Subcutaneous abdominal adipose tissue (tissue), 5 donors: ENCODE data around the gene NOP9.

Source experiments
- H3K27ac ChIP-seq: one replicate; pipeline ENCODE4 v1.7.0; 2013; ENCODE audit warnings: low read depth, mild to moderate bottlenecking, inconsistent platforms, low read length, moderate library complexity
- H3K27me3 ChIP-seq, 5 donors: one replicate each; pipeline ENCODE4 v1.7.0; 2013; ENCODE audit warnings: low read length in 5 of 5, inconsistent platforms in 1 of 5; ENCODE audit not compliant: control insufficient read depth in 5 of 5, insufficient read depth in 4 of 5
- H3K36me3 ChIP-seq, 5 donors: one replicate each; pipeline ENCODE4 v1.7.0; 2013; ENCODE audit warnings: low read length in 5 of 5; ENCODE audit not compliant: control insufficient read depth in 5 of 5, insufficient read depth in 5 of 5
- H3K4me1 ChIP-seq, 5 donors: one replicate each; pipeline ENCODE4 v1.7.0; 2013; ENCODE audit warnings: low read length in 5 of 5, mild to moderate bottlenecking in 3 of 5, moderate library complexity in 1 of 5; ENCODE audit not compliant: control insufficient read depth in 5 of 5, insufficient read depth in 5 of 5
- H3K4me3 ChIP-seq, 5 donors: one replicate each; pipeline ENCODE4 v1.7.0; 2013; ENCODE audit warnings: low read length in 5 of 5, low read depth in 1 of 5
- H3K9ac ChIP-seq, 5 donors: one replicate each; pipeline ENCODE4 v1.7.0; 2013; ENCODE audit warnings: low read length in 5 of 5, mild to moderate bottlenecking in 4 of 5, moderate library complexity in 3 of 5
- H3K9me3 ChIP-seq, 5 donors: one replicate each; pipeline ENCODE4 v1.7.0; 2013; ENCODE audit warnings: low read length in 5 of 5; ENCODE audit not compliant: control insufficient read depth in 5 of 5
- donor health status: healthy.
- donor health status: healthy.
- donor health status: healthy.
- donor health status: healthy.
- donor health status: healthy.

NOP9 gene

DNA sequence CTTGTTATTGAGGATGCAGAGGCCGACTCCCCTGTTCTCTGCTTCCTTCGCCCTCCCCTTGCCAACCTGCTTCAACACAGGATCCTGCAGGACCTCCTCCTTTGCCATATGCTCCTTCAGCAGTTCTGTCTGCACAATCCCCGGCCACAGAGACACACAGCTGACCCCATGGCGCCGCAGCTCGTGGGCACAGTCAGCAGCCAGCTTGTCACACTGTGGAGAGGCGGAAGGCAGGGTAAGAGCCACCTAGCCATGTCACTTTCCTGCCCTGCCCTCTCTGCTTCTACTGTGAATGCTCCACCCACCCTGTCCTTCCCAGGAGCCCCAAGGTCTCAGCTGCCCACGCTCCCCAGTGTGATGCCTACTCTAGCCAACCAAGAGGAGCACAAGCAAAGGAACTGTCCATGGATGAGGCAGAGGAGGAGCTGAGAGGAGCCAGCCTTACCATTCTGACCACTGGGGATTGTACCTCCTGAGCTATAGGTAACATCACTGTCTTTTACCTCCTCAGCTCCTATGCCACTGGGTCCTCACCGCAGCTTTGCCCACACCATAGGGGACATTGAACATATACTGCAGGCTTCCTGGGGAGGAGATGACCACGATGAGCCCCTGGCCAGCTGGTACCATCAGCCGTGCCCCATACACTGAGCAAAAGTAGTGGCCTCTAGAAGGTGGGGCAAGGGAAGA, 7.4 kb upstream of the NOP9 start:
- H3K27ac ChIP-seq, result no peak overlapping the region
- H3K4me3 ChIP-seq, result no peak overlapping the region
- no peaks in the 10 kb centered on the region for H3K9me3 ChIP-seq
- H3K4me1 ChIP-seq, result peaks cover 3 to 10% (median 7%) of the 10 kb centered on the region in 5 donors
- no peak overlapping the region for H3K9ac ChIP-seq
- H3K27me3 ChIP-seq, result no peaks in the 10 kb centered on the region
- H3K36me3 ChIP-seq, result peaks cover 0 to 55% (median 49%) of the 10 kb centered on the region in 5 donors

DNA sequence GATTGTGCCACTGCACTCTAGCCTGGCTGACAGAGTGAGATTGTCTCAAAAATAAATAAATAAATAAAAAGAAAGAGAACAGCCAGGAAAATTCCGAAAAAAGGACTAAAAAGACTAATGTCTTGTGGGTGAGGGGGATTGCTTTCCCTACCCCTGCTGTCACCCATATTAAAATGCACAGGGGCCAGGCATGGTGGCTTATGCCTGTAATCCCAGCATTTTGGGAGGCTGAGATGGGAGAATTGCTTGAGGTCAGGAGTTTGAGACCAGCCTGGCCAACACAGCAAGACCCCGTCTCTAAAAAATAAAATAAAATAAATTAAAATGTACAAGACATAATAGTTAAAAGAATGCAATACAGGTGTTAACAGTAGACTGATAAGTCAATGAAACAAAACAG, 6.1 kb upstream of the NOP9 start:
- H3K36me3 ChIP-seq, result peaks cover 0 to 55% (median 49%) of the 10 kb centered on the region in 5 donors
- no peak overlapping the region for H3K27ac ChIP-seq
- H3K27me3 ChIP-seq, result no peaks in the 10 kb centered on the region
- no peak overlapping the region for H3K9ac ChIP-seq
- H3K4me1 ChIP-seq, result peaks cover 3 to 16% (median 9%) of the 10 kb centered on the region in 5 donors
- H3K9me3 ChIP-seq, result no peaks in the 10 kb centered on the region
- no peak overlapping the region for H3K4me3 ChIP-seq

DNA sequence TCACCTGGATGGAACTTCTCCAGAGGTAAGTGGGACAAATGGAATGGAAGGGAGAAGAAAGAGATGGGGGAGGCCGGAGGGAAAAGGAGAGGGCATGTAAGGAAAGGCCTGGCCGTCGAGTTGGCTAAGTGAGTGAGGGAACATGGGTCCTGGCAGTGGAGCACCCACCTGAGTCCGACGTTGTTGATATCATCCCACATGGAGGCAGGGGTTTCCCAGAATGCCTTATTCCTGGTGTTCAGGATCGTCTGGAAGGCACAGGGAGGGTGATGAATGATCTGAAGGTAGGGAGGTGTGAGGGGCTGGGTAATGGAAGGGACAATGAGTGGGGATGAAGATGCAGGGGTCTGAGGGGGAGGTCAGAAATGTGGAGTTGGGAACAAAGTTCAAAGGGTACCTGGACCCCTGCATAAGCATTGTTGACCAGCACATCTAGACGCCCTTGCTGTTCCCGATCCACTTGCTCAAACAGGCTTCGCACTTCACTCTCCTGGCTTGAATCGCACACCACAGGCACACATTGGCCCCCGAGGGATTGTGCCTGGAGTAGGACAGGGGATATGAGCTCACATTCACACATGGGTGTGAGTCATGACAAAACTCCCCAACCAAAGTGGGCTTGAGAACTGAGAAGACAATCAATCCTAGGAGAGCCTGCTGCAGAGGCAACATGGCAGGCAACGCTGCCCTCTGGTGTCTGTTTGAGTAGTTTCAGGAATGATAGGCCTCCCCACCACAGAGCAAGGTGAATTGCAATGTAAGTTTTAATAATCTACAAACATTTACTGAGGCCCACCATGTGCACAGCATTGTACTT, 3.1 kb upstream of the NOP9 start:
- peaks cover 0 to 34% (median 28%) of the 10 kb centered on the region in 5 donors for H3K36me3 ChIP-seq
- no peaks in the 10 kb centered on the region for H3K9me3 ChIP-seq
- H3K27me3 ChIP-seq, result no peaks in the 10 kb centered on the region
- H3K4me3 ChIP-seq, result peak overlapping the region in 1 of 5 donors; percentile 15
- H3K27ac ChIP-seq, result peak overlapping the region; percentile 38
- H3K4me1 ChIP-seq, result peaks cover 10 to 39% (median 33%) of the 10 kb centered on the region in 5 donors
- peak overlapping the region in 1 of 5 donors; percentile 56 for H3K9ac ChIP-seq

DNA sequence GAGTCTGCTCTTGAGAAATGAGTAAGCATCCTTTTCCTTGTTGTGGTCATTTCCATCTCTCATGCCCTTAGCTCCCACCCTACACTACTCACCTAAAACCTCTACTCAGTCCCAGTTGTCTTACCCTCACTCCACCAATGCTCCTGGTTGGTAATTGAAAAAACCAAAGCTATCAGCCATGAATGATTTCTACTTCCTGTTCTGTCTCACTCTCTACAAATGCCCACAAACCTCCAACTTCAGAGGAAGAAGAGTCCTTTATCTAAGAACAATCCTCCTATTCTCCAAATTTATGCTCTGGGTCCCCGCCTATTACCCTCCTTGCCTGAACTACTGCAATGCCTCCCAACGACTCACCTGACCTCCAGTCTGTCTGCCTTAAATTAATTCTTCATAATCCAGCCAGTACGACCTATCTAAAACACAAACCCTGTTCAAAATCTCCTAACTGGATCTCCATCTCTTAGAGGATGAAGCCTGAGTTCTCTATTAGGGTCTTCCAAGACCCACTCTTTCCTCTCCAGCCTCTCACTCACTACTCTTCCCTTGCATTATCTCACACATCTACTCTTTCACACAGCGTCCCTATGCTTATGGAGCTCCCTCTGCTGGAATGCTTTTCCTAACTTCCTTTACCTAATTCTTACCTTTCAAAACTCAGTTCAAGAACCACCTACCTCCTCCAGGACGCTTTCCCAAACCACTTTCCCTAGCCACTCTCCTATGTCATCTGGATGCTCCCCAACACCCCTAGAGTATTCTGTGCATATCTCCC, 2.3 kb upstream of the NOP9 start:
- H3K27me3 ChIP-seq, result no peaks in the 10 kb centered on the region
- H3K9ac ChIP-seq, result peak overlapping the region in 1 of 5 donors; percentile 7
- H3K27ac ChIP-seq, result peak overlapping the region; percentile 38
- H3K4me3 ChIP-seq, result no peak overlapping the region
- H3K4me1 ChIP-seq, result peaks cover 10 to 39% (median 33%) of the 10 kb centered on the region in 5 donors
- H3K9me3 ChIP-seq, result no peaks in the 10 kb centered on the region
- H3K36me3 ChIP-seq, result peaks cover 1 to 34% (median 28%) of the 10 kb centered on the region in 5 donors

DNA sequence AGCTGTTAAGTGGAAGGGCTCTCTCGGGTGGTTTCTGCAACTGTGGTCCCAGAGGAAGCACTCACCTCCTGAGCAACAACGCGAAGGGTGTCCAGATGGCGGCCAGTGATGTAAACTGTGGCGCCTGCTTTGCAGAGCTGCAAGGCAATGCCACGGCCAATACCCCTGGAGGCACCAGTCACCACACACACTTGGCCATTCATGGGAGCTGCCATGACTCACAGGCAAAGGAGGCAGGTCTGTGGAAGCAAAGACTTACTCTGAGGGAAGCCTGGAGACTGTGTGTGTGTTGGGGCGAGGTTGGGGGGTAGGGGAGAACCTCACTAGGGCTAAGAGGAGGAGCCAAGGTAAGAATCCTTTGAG, 777 bp upstream of the NOP9 start:
- Histone ChIP-seq H3K27me3 (no peaks in the 10 kb centered on the region), H3K36me3 (peaks cover 6 to 43% (median 39%) of the 10 kb centered on the region in 5 donors), H3K27ac (peak overlapping the region; percentile 84), H3K9ac (peak overlapping the region; percentile 44 to 94 (median 91)), H3K4me1 (peaks cover 10 to 39% (median 33%) of the 10 kb centered on the region in 5 donors), H3K9me3 (no peaks in the 10 kb centered on the region), H3K4me3 (peak overlapping the region; percentile 79 to 96 (median 91))

DNA sequence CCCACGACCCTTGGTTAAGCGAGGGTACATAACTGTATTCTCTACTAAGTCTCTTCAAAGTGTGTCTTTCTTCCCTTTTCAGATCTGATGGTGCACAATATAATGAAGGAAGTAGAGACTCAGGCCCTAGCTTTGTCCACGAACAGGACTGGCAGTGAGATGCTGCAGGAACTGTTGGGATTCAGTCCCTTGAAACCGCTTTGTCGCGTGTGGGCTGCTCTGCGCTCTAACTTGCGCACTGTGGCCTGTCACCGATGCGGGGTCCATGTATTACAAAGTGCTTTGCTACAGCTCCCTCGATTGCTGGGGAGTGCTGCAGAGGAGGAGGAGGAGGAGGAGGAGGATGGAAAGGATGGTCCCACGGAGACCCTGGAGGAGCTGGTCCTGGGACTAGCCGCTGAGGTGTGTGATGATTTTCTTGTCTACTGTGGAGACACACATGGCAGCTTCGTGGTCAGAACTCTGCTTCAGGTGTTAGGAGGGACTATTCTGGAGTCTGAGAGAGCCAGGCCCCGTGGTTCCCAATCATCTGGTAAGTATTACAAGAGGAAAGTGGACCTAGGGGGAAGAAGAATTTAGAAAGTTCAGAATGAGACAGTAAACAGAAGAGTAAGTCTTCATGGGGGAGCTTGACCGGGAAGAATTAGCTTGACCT, 803 bp downstream of the NOP9 start:
- H3K27ac ChIP-seq, result peak overlapping the region; percentile 84
- H3K9me3 ChIP-seq, result no peaks in the 10 kb centered on the region
- H3K9ac ChIP-seq, result peak overlapping the region; percentile 78 to 96 (median 92)
- peak overlapping the region; percentile 91 to 96 (median 95) for H3K4me3 ChIP-seq
- peaks cover 6 to 55% (median 52%) of the 10 kb centered on the region in 5 donors for H3K36me3 ChIP-seq
- no peaks in the 10 kb centered on the region for H3K27me3 ChIP-seq
- H3K4me1 ChIP-seq, result peaks cover 10 to 39% (median 33%) of the 10 kb centered on the region in 5 donors

DNA sequence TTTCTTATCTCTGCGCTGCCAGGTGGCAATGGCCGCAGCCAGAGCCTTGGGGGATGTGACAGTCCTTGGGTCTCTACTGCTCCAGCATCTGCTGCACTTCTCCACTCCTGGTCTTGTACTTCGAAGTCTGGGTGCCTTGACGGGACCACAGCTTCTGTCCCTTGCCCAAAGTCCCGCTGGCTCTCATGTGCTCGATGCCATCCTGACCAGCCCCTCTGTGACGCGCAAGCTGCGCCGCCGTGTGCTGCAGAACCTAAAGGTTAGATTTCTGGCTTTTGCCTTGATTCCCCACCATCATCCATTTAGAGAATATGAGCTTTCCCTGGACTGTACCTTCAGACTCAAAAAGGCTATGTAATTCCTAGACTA, 4.4 kb downstream of the NOP9 start:
- Histone ChIP-seq H3K4me3 (no peak overlapping the region), H3K9me3 (no peaks in the 10 kb centered on the region), H3K27ac (no peak overlapping the region), H3K27me3 (no peaks in the 10 kb centered on the region), H3K4me1 (peaks cover 8 to 30% (median 23%) of the 10 kb centered on the region in 5 donors), H3K9ac (no peak overlapping the region), H3K36me3 (peaks cover 11 to 66% (median 64%) of the 10 kb centered on the region in 5 donors)

DNA sequence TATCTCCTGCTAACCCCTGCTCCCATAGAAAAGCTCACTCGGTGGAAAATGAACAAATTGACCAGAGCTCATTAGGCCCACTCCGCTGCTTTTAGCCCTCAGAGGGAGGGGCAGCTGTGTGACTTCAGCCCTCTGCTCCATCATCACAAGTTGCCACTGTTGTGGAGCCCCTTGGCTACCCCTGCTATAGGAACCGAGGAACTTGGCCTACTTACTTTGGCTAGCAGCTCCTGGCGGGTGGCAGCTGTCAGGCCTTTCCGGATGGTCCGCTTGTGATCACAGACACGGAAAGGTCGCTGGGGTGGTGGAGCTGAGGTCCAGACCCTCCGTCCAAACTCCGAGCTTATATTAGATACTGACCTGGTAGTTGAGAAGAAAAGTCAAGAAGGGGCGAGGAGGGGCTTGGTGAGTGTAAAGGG, 7.5 kb downstream of the NOP9 start:
- H3K27me3 ChIP-seq, result no peaks in the 10 kb centered on the region
- no peaks in the 10 kb centered on the region for H3K9me3 ChIP-seq
- no peak overlapping the region for H3K4me3 ChIP-seq
- H3K36me3 ChIP-seq, result peaks cover 11 to 56% (median 55%) of the 10 kb centered on the region in 5 donors
- H3K4me1 ChIP-seq, result peaks cover 8 to 45% (median 35%) of the 10 kb centered on the region in 5 donors
- H3K27ac ChIP-seq, result no peak overlapping the region
- H3K9ac ChIP-seq, result no peak overlapping the region

DNA sequence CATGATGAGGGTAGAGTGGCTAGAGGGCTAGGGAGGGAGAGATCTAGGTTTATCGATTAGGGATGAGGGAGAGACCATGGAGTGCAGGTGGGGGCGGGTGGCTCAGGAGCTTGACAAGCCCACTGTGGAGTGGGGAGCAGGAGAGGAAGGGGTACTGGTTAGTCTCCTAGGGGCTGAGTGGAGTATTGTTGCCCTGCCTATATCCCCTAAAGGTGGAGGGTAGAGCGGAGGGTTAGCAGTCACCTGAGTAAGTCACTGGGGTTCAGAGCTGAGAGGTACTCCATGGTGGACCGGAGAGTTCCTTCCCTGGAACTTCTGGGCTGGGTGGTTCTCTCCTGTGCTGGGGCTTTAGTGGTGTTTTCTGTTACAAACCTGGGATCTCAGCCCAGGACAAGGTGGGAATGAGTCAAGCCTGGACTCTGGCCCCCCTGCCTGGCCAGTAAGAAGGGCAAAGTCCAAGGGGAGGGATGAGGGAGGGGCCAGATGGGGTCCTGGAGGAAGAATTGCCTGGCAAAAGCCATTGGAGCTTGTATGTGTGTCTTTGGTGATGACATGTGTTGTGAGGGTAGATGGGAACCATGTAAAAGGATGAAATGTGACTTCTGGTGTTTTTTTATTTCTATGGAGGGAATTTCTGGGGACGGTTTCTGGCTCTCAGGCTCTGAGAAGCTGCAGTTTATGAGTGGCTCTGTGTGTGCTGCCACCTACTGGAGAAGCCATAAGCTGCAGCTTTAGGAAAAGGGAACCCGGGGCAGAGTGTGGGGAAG, 8.1 kb downstream of the NOP9 start, which contains the start of gene CIDEB:
CIDEB (minus strand) TSS at position 403 of the 767 bp plus-strand sequence; CDS start at position 284, 119 bp downstream.
- H3K36me3 ChIP-seq, result peaks cover 6 to 50% (median 49%) of the 10 kb centered on the region in 5 donors
- no peaks in the 10 kb centered on the region for H3K27me3 ChIP-seq
- no peaks in the 10 kb centered on the region for H3K9me3 ChIP-seq
- no peak within 1 kb of the TSS for H3K9ac ChIP-seq
- H3K27ac ChIP-seq, result no peak within 1 kb of the TSS
- H3K4me3 ChIP-seq, result no peak within 1 kb of the TSS
- peaks cover 10 to 51% (median 41%) of the 10 kb centered on the region in 5 donors for H3K4me1 ChIP-seq
